ENCODE measurements around the gene RNU2-63P.
"Not testable (repeated sequence)": the region's sequence is repeated elsewhere in the genome, so short reads cannot be mapped to it uniquely, and the experiment has no call there.

Gene RNU2-63P

DNA sequence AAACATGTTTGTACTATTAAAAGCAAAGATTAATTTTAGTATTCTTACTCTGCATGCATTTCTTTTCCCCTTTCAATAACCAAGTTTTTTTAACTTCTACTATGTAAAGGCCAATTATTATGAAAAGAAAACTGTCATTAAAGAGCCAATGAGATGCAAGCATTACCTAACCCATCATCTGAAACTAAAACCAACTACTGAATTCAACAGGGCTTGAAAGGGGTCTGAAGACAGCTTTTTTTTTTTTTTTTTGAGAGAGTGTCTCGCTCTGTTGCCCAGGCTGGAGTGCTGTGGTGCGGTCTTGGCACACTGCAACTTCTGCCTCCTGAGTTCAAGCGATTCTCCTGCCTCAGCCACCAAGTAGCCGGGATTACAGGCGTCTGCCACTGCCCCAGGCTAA lies 30.4 kb downstream of the RNU2-63P start:
- DNase-seq, H3K27ac Mint-ChIP-seq, H3K27me3 Mint-ChIP-seq, H3K4me1 Mint-ChIP-seq, H3K4me3 Mint-ChIP-seq, H3K9me3 Mint-ChIP-seq, H3K36me3 Mint-ChIP-seq: not testable (repeated sequence)
- ATAC-seq (replicated peaks) = peak in 1 of 2 donors; percentile 74

DNA sequence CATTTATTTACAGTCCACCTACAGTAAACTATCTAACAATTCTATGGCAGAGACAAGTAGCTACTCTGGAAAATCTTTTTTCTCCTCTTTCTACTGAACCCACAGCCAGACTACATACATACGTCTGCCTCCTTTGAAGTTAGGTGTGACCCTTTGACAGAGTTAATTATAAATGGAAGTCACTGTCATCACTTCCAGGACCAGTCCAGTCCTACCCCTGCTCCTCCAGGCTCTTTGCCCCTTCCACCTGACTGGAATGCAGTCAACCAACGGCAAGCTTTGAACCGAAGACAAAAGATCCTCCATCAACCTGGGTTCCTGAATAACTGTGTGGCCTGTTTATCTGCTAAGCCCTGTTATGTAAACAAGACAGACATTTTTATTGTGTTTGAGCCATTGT lies 35.2 kb downstream of the RNU2-63P start:
- H3K4me3 Mint-ChIP-seq; H3K27ac Mint-ChIP-seq; ATAC-seq (replicated peaks): not testable (repeated sequence)

DNA sequence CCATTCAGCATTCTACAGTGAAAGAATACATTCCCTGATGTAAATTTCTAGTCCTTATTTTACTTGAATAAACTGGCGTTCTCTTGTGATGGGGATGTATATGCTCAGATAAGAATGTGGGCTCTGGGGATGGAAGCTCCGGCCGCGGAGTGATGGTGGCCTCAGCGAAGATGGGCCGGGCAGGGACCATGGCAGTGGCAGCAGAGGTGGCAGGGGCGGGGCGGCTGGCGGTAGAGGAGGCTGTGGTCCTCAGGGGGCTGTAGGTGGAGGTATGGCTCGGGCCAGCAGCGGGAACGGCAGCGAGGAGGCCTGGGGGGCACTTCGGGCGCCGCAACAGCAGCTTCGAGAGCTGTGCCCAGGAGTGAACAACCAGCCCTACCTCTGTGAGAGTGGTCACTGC lies 44.0 kb downstream of the RNU2-63P start:
- H3K9me3 Mint-ChIP-seq, H3K4me3 Mint-ChIP-seq, H3K36me3 Mint-ChIP-seq, H3K4me1 Mint-ChIP-seq, H3K27me3 Mint-ChIP-seq, DNase-seq, H3K27ac Mint-ChIP-seq: not testable (repeated sequence)
- ATAC-seq (replicated peaks) = peak in 1 of 2 donors; percentile 47

More for the DNA sequence above, 35.2 kb downstream of the RNU2-63P start:
- H3K9me3 Mint-ChIP-seq, H3K36me3 Mint-ChIP-seq, H3K4me1 Mint-ChIP-seq, DNase-seq, H3K27me3 Mint-ChIP-seq: not testable (repeated sequence)

All from stimulated activated naive B cell treated with anti-CD40 and anti-IgM and Interleukin-4, amounts not matched to agents 10 μg/mL and 1 μg/mL and 100 μg/mL, for 72 hours (primary cell).